Measurements from ENCODE around the gene C2CD4B.

Gene C2CD4B

DNA sequence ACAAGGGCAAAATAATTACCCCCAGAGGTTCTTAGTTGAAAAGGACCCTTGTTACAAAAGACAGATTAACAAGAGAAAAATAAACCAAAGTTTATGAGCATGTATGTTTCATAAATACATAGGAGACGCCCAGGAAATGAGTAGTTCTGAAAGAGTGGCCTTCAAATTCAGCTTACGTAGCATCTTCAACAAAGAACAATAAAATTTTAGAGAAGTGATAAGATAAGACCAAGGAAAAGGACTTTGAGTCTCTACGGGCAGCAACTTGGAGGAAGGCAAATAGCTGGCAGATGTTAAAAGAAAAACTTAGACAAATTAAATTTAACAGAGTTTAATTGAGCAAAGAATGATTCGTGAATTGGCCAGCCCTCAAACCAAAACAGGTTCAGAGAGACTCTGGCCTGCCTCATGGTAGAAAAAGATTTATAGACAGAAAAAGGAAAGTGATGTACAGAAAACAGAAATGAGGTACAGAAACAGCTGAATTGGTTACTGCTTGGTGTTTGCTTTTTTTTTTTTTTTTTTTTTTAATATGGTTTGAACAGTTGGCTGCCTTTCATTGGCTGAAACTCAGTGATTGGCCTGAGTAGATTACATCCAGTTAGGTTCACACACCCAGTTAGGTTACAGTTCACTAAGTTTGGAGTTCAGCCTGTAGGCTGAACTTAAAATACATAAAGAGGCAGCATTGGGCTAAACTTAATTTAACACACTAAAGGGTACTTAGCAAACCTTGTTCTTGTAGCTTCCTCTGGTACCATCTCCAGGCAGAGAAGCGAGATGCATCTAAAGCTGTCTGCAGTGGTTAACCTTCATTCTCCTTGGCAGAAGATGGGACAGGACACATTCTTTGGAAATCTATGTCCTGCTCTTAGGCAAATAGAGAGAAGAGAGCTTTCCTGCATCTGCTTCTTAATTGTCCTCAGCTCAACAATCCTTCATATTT, 23.2 kb downstream of the C2CD4B start:
- FAIRE-seq (no peak), DNase-seq (ENCODE audit: insufficient read length, low spot score) (no peak)
- TF ChIP-seq POLR2AphosphoS5 (IDR thresholded peaks at IDR 0.05; ENCODE audit: low read depth, low read length) = no peak
- TF ChIP-seq POU2F2 (IDR thresholded peaks at IDR 0.05; ENCODE audit: low read depth, low read length) = no peak
- no peak for TF ChIP-seq POLR2A (IDR thresholded peaks at IDR 0.05; ENCODE audit: low read depth, low read length)
- TF ChIP-seq TAF1 (IDR thresholded peaks at IDR 0.05; ENCODE audit: low read depth, low read length) = no peak
- TF ChIP-seq SPI1 (IDR thresholded peaks at IDR 0.05; ENCODE audit: low read depth, low read length) = no peak

DNA sequence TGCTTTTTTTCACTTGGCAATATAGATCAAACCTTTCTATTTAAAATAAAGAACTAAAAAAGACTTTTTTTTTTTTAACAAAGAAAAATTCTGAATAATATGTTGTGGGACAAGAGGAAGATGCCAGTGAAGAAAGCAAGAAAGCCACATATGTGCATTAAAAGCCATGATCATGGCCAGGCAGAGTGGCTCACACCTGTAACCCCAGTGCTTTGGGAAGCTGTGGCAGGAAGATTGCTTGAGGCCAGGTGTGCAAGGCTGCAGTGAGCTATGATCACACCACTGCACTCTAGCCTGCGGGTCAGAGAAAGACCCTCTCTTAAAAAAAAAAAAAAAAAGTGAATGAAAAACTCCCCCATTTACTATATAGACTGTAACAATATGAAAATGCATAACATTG, 23.9 kb downstream of the C2CD4B start:
- TF ChIP-seq POLR2A (IDR thresholded peaks at IDR 0.05; ENCODE audit: low read depth, low read length) (no peak), PAX5 (IDR thresholded peaks at IDR 0.05; ENCODE audit: insufficient read depth, low read length, severe bottlenecking) (no peak), SPI1 (IDR thresholded peaks at IDR 0.05; ENCODE audit: low read depth, low read length) (no peak), TAF1 (IDR thresholded peaks at IDR 0.05; ENCODE audit: low read depth, low read length) (no peak), POU2F2 (IDR thresholded peaks at IDR 0.05; ENCODE audit: low read depth, low read length) (no peak), POLR2AphosphoS5 (IDR thresholded peaks at IDR 0.05; ENCODE audit: low read depth, low read length) (no peak)
- FAIRE-seq (no peak), DNase-seq (ENCODE audit: insufficient read length, low spot score) (no peak)

DNA sequence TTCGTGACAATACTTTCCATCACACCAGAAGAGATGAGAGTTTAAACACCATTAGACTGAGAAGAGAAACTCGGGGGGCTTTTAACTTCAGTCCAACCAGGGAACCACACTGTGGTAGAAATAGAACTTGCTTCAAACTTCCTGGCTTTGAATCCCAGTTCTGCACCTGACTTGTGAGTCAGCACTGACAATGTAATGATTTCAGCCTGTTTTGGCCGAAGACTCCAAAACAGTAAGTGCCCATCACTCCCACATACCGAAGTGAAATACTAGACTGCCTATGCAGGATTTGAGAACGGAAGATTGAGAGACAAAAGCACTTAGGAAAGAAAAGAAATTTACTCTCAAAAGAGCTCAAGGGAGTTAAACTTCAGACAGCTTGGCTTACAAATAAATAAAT, 27.0 kb downstream of the C2CD4B start:
- FAIRE-seq = no peak
- no peak for DNase-seq (ENCODE audit: insufficient read length, low spot score)
- TF ChIP-seq POU2F2 (IDR thresholded peaks at IDR 0.05; ENCODE audit: low read depth, low read length) = no peak

- FAIRE-seq = no peak
- TF ChIP-seq TAF1 (IDR thresholded peaks at IDR 0.05; ENCODE audit: low read depth, low read length) = no peak
- TF ChIP-seq SPI1 (IDR thresholded peaks at IDR 0.05; ENCODE audit: low read depth, low read length) = no peak
- TF ChIP-seq PAX5 (IDR thresholded peaks at IDR 0.05; ENCODE audit: insufficient read depth, low read length, severe bottlenecking) = no peak
- no peak for TF ChIP-seq POLR2A (IDR thresholded peaks at IDR 0.05; ENCODE audit: low read depth, low read length)
- TF ChIP-seq POLR2AphosphoS5 (IDR thresholded peaks at IDR 0.05; ENCODE audit: low read depth, low read length) = no peak
- no peak for TF ChIP-seq POU2F2 (IDR thresholded peaks at IDR 0.05; ENCODE audit: low read depth, low read length)
- DNase-seq (ENCODE audit: insufficient read length, low spot score) = no peak
Observed at GRCh38 chr15:62136911-62137865, 27.9 kb downstream of the C2CD4B start.

- FAIRE-seq = no peak
- no peak for DNase-seq (ENCODE audit: insufficient read length, low spot score)
- TF ChIP-seq POLR2AphosphoS5 (IDR thresholded peaks at IDR 0.05; ENCODE audit: low read depth, low read length) (no peak), POU2F2 (IDR thresholded peaks at IDR 0.05; ENCODE audit: low read depth, low read length) (no peak), TAF1 (IDR thresholded peaks at IDR 0.05; ENCODE audit: low read depth, low read length) (no peak), POLR2A (IDR thresholded peaks at IDR 0.05; ENCODE audit: low read depth, low read length) (no peak)
Observed at GRCh38 chr15:62135532-62136134, 29.5 kb downstream of the C2CD4B start.

DNA sequence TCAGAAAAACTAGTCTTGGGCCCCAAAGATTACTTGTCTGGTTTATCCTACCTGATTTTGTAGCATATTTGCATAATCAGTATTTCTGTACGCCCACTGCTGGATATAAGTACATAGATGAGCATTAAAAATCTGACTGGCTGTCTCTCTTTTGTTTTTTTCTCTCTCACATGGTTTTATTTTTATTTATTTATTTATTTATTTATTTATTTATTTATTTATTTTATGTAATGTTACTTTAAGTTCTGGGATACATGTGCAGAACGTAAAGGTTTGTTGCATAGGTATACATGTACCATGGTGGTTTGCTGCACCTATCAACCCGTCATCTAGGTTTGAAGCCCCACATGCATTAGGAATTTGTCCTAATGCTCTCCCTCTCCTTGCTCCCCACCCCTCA, 31.9 kb downstream of the C2CD4B start:
- TF ChIP-seq POLR2AphosphoS5 (IDR thresholded peaks at IDR 0.05; ENCODE audit: low read depth, low read length) = no peak
- no peak for TF ChIP-seq SPI1 (IDR thresholded peaks at IDR 0.05; ENCODE audit: low read depth, low read length)
- TF ChIP-seq PAX5 (IDR thresholded peaks at IDR 0.05; ENCODE audit: insufficient read depth, low read length, severe bottlenecking) = no peak
- TF ChIP-seq TAF1 (IDR thresholded peaks at IDR 0.05; ENCODE audit: low read depth, low read length) = no peak
- no peak for TF ChIP-seq POU2F2 (IDR thresholded peaks at IDR 0.05; ENCODE audit: low read depth, low read length)
- TF ChIP-seq POLR2A (IDR thresholded peaks at IDR 0.05; ENCODE audit: low read depth, low read length) = no peak
- FAIRE-seq (no peak), DNase-seq (ENCODE audit: insufficient read length, low spot score) (no peak)

- no peak for FAIRE-seq
Observed at GRCh38 chr15:62128916-62129315, 36.2 kb downstream of the C2CD4B start.

DNA sequence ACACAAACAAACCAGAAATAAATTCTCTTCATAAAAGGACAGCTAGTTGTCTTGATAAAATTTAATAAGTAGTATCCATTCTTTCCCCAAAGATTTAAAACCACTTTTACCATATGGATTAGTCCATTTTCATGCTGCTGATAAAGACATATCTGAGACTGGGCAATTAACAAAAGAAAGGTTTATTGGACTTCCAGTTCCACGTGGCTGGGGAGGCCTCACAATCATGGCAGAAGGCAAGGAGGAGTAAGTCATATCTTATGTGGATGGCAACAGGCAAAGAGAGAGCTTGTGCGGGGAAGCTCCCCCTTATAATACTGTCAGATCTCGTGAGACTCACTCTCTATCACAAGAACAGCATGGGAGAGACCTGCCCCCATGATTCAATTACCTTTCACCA, 38.7 kb downstream of the C2CD4B start:
- FAIRE-seq = no peak

More at GRCh38 chr15:62128916-62129315, 36.2 kb downstream of the C2CD4B start:
- TF ChIP-seq SPI1 (IDR thresholded peaks at IDR 0.05; ENCODE audit: low read depth, low read length) (no peak), POLR2AphosphoS5 (IDR thresholded peaks at IDR 0.05; ENCODE audit: low read depth, low read length) (no peak), POLR2A (IDR thresholded peaks at IDR 0.05; ENCODE audit: low read depth, low read length) (no peak), POU2F2 (IDR thresholded peaks at IDR 0.05; ENCODE audit: low read depth, low read length) (no peak), PAX5 (IDR thresholded peaks at IDR 0.05; ENCODE audit: insufficient read depth, low read length, severe bottlenecking) (no peak), TAF1 (IDR thresholded peaks at IDR 0.05; ENCODE audit: low read depth, low read length) (no peak)
- no peak for DNase-seq (ENCODE audit: insufficient read length, low spot score)

DNA sequence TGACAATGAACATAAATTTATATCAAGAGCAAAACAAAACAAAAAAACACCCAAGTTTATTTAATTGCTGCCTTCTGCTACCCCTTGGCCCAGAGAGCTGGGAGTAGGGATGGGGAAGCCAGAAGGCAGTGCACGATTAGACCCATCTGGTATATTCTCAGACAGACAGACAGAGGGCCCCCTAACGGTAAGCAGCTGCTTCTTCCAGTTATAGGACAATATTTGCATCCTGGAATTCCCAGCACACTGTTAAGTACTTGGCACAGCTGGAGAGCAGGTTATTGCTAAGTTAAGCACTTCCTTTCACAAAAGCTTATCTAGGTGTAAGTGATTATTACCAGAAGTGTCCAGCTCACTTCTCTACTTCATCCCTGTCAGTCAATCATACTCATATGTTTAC, 39.3 kb downstream of the C2CD4B start:
- no peak for DNase-seq (ENCODE audit: insufficient read length, low spot score)
- FAIRE-seq = no peak
- no peak for TF ChIP-seq TAF1 (IDR thresholded peaks at IDR 0.05; ENCODE audit: low read depth, low read length)
- no peak for TF ChIP-seq POU2F2 (IDR thresholded peaks at IDR 0.05; ENCODE audit: low read depth, low read length)
- TF ChIP-seq POLR2A (IDR thresholded peaks at IDR 0.05; ENCODE audit: low read depth, low read length) = no peak
- TF ChIP-seq POLR2AphosphoS5 (IDR thresholded peaks at IDR 0.05; ENCODE audit: low read depth, low read length) = no peak
- TF ChIP-seq PAX5 (IDR thresholded peaks at IDR 0.05; ENCODE audit: insufficient read depth, low read length, severe bottlenecking) = no peak
- no peak for TF ChIP-seq SPI1 (IDR thresholded peaks at IDR 0.05; ENCODE audit: low read depth, low read length)

More for the DNA sequence above, 38.7 kb downstream of the C2CD4B start:
- DNase-seq (ENCODE audit: insufficient read length, low spot score) = no peak
- TF ChIP-seq POU2F2 (IDR thresholded peaks at IDR 0.05; ENCODE audit: low read depth, low read length) = no peak
